K562 (cell line): ENCODE measurements around the gene MARK3. TPM values are rescaled to one million over a fixed set of nuclear protein-coding genes. Genes with fewer than 3 reads are reported as not detected.

Experiments
- ATAC-seq: fragments of 200-7000 bp; cut with Tn5 transposase; 3 replicates; pipeline ENCODE4 v1.9.1; 2020; ENCODE audit warnings: moderate library complexity
- BruUV-seq: library from RNA; stranded (reverse); fragments of 400-500 nt; replicated peaks from 2 replicates; lab custom pipeline; 2021; lab: Mats Ljungman, UMichigan
- CTCF ChIA-PET: fragments of 300-600 bp; formaldehyde crosslinking; extraction: SDS; loops from one replicate; lab custom pipeline; 2021; ENCODE audit warnings: low intra/inter-chr PET ratio; lab: Yijun Ruan, JAX
- POLR2A ChIA-PET: fragments of 300-600, 350-650 bp; sonication (Branson Sonifier 250); formaldehyde crosslinking; extraction: SDS; loops from one replicate; lab custom pipeline; 2021; ENCODE audit warnings: antibody characterized with exemption, inconsistent platforms; lab: Yijun Ruan, JAX
- DNase-seq, 4 experiments: peaks; one replicate each; pipeline versions ENCODE4 v3.0.0 to v3.0.0-alpha.2; 2011 to 2018; ENCODE audit warnings: low spot score in 3 of 4, mixed read lengths in 3 of 4; ENCODE audit errors: extremely low read depth in 1 of 4
- FAIRE-seq: peaks from 2 replicates; lab custom pipeline; 2011; peaks lifted over from hg19 to GRCh38; lab: Jason Lieb, UNC
- H2AFZ ChIP-seq: 2 replicates; pipeline ENCODE4 v1.6.0; 2011; ENCODE audit warnings: low read depth, low read length, control low read depth, inconsistent platforms
- H3K27ac ChIP-seq: fragments of 200-600 bp; 3 replicates; pipeline ENCODE4 v1.8.0; 2011; ENCODE audit warnings: low read depth, mild to moderate bottlenecking, control low read depth, inconsistent platforms, low read length, moderate library complexity, mixed read lengths; ENCODE audit errors: extremely low read depth
- H3K27me3 ChIP-seq, 2 experiments: fragments of 300-600 bp in 1 of 2; 2 replicates in 1 of 2; 3 replicates in 1 of 2; pipeline versions ENCODE4 v1.6.0 to v1.8.0; 2011; ENCODE audit warnings: inconsistent platforms in 2 of 2, low read length in 2 of 2, mild to moderate bottlenecking in 1 of 2, mixed read lengths in 1 of 2, moderate library complexity in 1 of 2; ENCODE audit not compliant: control insufficient read depth in 2 of 2, insufficient read depth in 2 of 2
- H3K36me3 ChIP-seq: fragments of 300-600 bp; 3 replicates; pipeline ENCODE4 v1.8.0; 2011; ENCODE audit warnings: mild to moderate bottlenecking, low read length, inconsistent platforms; ENCODE audit not compliant: control insufficient read depth, insufficient read depth
- H3K4me1 ChIP-seq, 2 experiments: fragments of 200-600 bp in 1 of 2; replicated peaks in 1 of 2; 2 replicates in 1 of 2; 3 replicates in 1 of 2; pipeline versions ENCODE4 v1.5.1 to v1.8.0; 2011; ENCODE audit warnings: inconsistent platforms in 2 of 2, low read length in 2 of 2, mild to moderate bottlenecking in 1 of 2, mixed read lengths in 1 of 2, moderate library complexity in 1 of 2; ENCODE audit not compliant: control insufficient read depth in 2 of 2, insufficient read depth in 2 of 2
- H3K4me2 ChIP-seq: 2 replicates; pipeline ENCODE4 v1.6.1; 2011; ENCODE audit warnings: low read length, control low read depth, inconsistent platforms, mixed read lengths; ENCODE audit not compliant: insufficient read depth
- H3K4me3 ChIP-seq: fragments of 200-600 bp; sonication (generic), shearing (Covaris generic); 2 replicates; pipeline ENCODE4 v1.5.1; 2016; ENCODE audit warnings: control low read depth, inconsistent platforms
- H3K79me2 ChIP-seq: fragments of 200-600 bp; 3 replicates; pipeline ENCODE4 v1.8.0; 2011; ENCODE audit warnings: low read length, inconsistent platforms; ENCODE audit not compliant: control insufficient read depth, insufficient read depth
- H3K9ac ChIP-seq, 2 experiments: 2 replicates each; pipeline versions ENCODE4 v1.6.0 to v1.6.1; 2011; ENCODE audit warnings: low read depth in 2 of 2, low read length in 2 of 2, control low read depth in 1 of 2, inconsistent platforms in 1 of 2, mild to moderate bottlenecking in 1 of 2, mixed read lengths in 1 of 2; ENCODE audit not compliant: insufficient read depth in 1 of 2
- H3K9me1 ChIP-seq: one replicate; pipeline ENCODE4 v1.6.0; 2011; ENCODE audit warnings: inconsistent platforms, mild to moderate bottlenecking, low read length, moderate library complexity; ENCODE audit not compliant: control insufficient read depth, insufficient read depth
- H3K9me3 ChIP-seq: replicated peaks from 2 replicates; pipeline ENCODE4 v1.5.1; 2011; ENCODE audit warnings: low read depth, low read length, inconsistent platforms; ENCODE audit not compliant: control insufficient read depth, insufficient read depth
- H4K20me1 ChIP-seq: replicated peaks from 2 replicates; pipeline ENCODE4 v1.6.1; 2011; ENCODE audit warnings: low read length, inconsistent platforms, mixed read lengths; ENCODE audit not compliant: control insufficient read depth, insufficient read depth
- HOXB6 ChIP-seq: fragments of 250-450 bp; sonication (Bioruptor Pico); IDR thresholded peaks from 2 replicates; pipeline ENCODE4 v1.5.1; 2022; ENCODE audit warnings: mild to moderate bottlenecking, borderline replicate concordance
- JUN ChIP-seq, 2 experiments: sonication (generic) in 1 of 2; formaldehyde crosslinking in 1 of 2; IDR thresholded peaks; 2 replicates each; pipeline versions ENCODE4 v1.6.1 to v1.8.0; 2012 to 2022; ENCODE audit warnings: borderline replicate concordance in 2 of 2, mild to moderate bottlenecking in 2 of 2, improper control_type of control experiment in 1 of 2, low read depth in 1 of 2, low read length in 1 of 2, missing genetic modification reagents in 1 of 2
- LARP7 ChIP-seq: fragments of 450-650 bp; IDR thresholded peaks from 2 replicates; pipeline ENCODE4 v1.6.1; 2016
- NFXL1 ChIP-seq: fragments of 450-650 bp; formaldehyde crosslinking; IDR thresholded peaks from 2 replicates; pipeline ENCODE4 v1.4.0; 2021; ENCODE audit warnings: mild to moderate bottlenecking
- POLR2AphosphoS2 ChIP-seq: IDR thresholded peaks from 2 replicates; pipeline ENCODE4 v1.6.1; 2012; ENCODE audit warnings: low read length, improper control_type of control experiment
- POLR3A ChIP-seq: IDR thresholded peaks from 2 replicates; pipeline ENCODE4 v1.6.1; 2011; ENCODE audit warnings: borderline replicate concordance, mild to moderate bottlenecking, moderate library complexity; ENCODE audit not compliant: insufficient read length, insufficient read depth; ENCODE audit errors: extremely low read depth
- PPARD ChIP-seq: fragments of 250-450 bp; sonication (Bioruptor Pico); IDR thresholded peaks from 2 replicates; pipeline ENCODE4 v1.8.0; 2022; ENCODE audit warnings: inconsistent platforms, mild to moderate bottlenecking, moderate library complexity
- SAFB ChIP-seq: fragments of 200-400 bp; formaldehyde crosslinking; IDR thresholded peaks from 2 replicates; pipeline ENCODE4 v1.6.1; 2017; ENCODE audit warnings: low read depth, low read length, borderline replicate concordance
- SMC3 ChIP-seq: conservative IDR thresholded peaks from 2 replicates; pipeline ENCODE4 v1.6.1; 2011; ENCODE audit warnings: low read depth, low read length, improper control_type of control experiment; ENCODE audit not compliant: insufficient read depth
- TAL1 ChIP-seq: fragments of 450-650 bp; IDR thresholded peaks from 2 replicates; pipeline ENCODE4 v1.6.1; 2016; ENCODE audit warnings: mild to moderate bottlenecking
- ZBTB8A ChIP-seq: fragments of 450-650 bp; IDR thresholded peaks from 2 replicates; pipeline ENCODE4 v1.6.1; 2018; ENCODE audit warnings: mild to moderate bottlenecking, moderate library complexity; ENCODE audit not compliant: partially characterized antibody
- ZNF644 ChIP-seq: fragments of 200-800 bp; sonication (Bioruptor generic); IDR thresholded peaks from 2 replicates; pipeline ENCODE4 v1.6.1; 2016; ENCODE audit warnings: low read depth, missing genetic modification characterization, missing compliant biosample characterization
- WGBS: fragments of 100-300 bp; shearing (Covaris generic); methylation state at CpG from one replicate; pipeline ENCODE4 v1.1.6; 2016; ENCODE audit warnings: low coverage, mixed read lengths; ENCODE audit not compliant: insufficient coverage; ENCODE audit errors: missing lambda C conversion rate; 5-methylcytosine and 5-hydroxymethylcytosine counted together
- in situ Hi-C: fragments of 300-500 bp; cut with MboI; formaldehyde crosslinking; loops from 4 replicates; pipeline ENCODE4 v1.15.0; 2018; ENCODE audit warnings: inconsistent platforms, mixed read lengths
- intact Hi-C: fragments of 100-400 bp; cut with micrococcal nuclease; formaldehyde crosslinking; loops from 2 replicates; pipeline ENCODE4 v1.14.2; 2022
- polyA plus RNA-seq, 8 experiments: library from polyadenylated mRNA; depleted of rRNA in 4 of 8; stranded (reverse) in 5 of 8; unstranded in 3 of 8; fragments of >200 nt; fragmentation: Nextera tagmentation in 2 of 8; fragmentation: Illumina TruSeq in 1 of 8; extraction: Ambion mirVana in 2 of 8; extraction: Trizol in 1 of 8; gene quantifications; 2 replicates each; pipeline versions ENCODE4 v1.2.1 to v1.2.3, GENCODE V29; 2011 to 2014; ENCODE audit warnings: inconsistent platforms in 1 of 8, missing spikeins in 1 of 8
- total RNA-seq, 7 experiments: library from RNA; depleted of rRNA in 6 of 7; stranded (reverse); fragments of >200 nt in 6 of 7; fragmentation: Illumina TruSeq in 2 of 7; extraction: Trizol in 2 of 7; gene quantifications; 2 replicates each; pipeline versions ENCODE4 v1.2.1 to v1.2.3, GENCODE V29; 2011 to 2021; ENCODE audit warnings: low replicate concordance in 1 of 7
- TF ChIP-seq, protein P1 (sequence below): fragments of 450-650 bp; formaldehyde crosslinking; IDR thresholded peaks from 2 replicates; pipeline ENCODE4 v1.4.0; 2020; ENCODE audit warnings: mild to moderate bottlenecking, moderate library complexity
- TF ChIP-seq, protein P2 (sequence below): fragments of 450-650 bp; IDR thresholded peaks from 2 replicates; pipeline ENCODE4 v1.6.1; 2016; ENCODE audit warnings: antibody characterized with exemption
- TF ChIP-seq, protein P3 (sequence below): fragments of 250-450 bp; sonication (Bioruptor Pico); IDR thresholded peaks from 2 replicates; pipeline ENCODE4 v1.6.1; 2021; ENCODE audit warnings: mild to moderate bottlenecking
- TF ChIP-seq, protein P4 (sequence below): fragments of 250-450 bp; sonication (Bioruptor Pico); IDR thresholded peaks from 2 replicates; pipeline ENCODE4 v1.4.0; 2020; ENCODE audit warnings: mild to moderate bottlenecking, moderate library complexity

The MARK3 gene
- total and polyA plus RNA-seq, 9 of the 15 experiments (the other 6 are each of a cell fraction or from before 2014, with no cell fraction given): 10.1 to 68.7 (median 56.3) TPM

DNA sequence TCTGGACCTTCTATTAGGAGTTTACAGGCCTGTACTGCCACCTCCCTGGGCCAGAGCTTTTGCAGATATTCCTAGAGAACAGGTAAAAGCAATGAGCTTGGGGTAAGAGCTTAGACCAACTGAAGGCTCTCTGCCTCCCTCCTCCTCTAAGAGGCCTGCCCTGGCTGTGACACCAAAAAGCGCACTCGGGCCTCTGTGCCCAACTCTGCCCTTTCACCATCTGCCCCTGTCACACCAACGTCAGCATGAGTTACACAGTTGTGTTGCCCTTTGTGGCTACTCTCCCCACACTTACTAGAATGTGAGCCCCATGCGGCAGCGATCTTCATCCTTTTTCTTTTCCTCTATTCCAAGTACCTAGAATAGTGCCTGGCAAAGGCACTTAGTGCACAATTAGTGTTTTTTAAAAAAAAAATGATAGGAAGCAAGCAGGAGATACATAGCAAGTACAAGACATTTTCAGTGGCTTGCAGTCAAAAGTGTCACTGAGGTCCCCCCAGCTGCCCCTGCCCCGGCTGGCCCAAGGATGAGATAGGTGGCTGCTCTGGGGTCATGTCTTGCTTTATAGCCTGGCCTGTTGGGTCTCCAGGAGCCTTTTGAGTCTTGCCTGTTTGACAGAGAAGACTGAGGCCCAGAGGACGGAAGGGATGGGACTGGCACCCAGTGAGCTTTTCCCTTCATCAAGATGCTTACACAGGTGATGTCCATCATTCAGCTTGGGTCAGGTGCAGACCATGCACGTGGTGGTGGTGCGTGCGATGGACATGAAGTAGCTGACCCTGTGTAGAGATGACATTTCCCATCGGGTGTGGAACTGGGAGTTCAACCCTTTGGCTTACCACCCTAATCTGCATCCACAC lies 124.9 kb downstream of the MARK3 start:
- Histone ChIP-seq H3K9me1 (no peaks in the 10 kb centered on the region), H3K27ac (no peak overlapping the region), H3K9me3 (no peaks in the 10 kb centered on the region), H3K36me3 (peaks cover 28% of the 10 kb centered on the region; the same call in 2 of the 3 replicates), H3K4me3 (no peak overlapping the region), H2AFZ (no peak overlapping the region), H4K20me1 (no peaks in the 10 kb centered on the region), H3K79me2 (no peaks in the 10 kb centered on the region), H3K27me3 (no peaks in the 10 kb centered on the region), H3K4me2 (no peak overlapping the region), H3K4me1 (peaks cover 0 to 14% of the 10 kb centered on the region in 2 experiments; a peak in 2 of 5 replicates), H3K9ac (no peak overlapping the region)
- FAIRE-seq (no peak), DNase-seq (no peak), ATAC-seq (no peak)
- TF ChIP-seq ZBTB8A: no peak
- TF ChIP-seq PPARD (CRISPR knock-in tag): no peak
- TF ChIP-seq TAL1: no peak
- TF ChIP-seq SMC3: no peak
- TF ChIP-seq HOXB6: no peak
- no peak for TF ChIP-seq POLR2AphosphoS2
- no peak for TF ChIP-seq NFXL1
- TF ChIP-seq JUN (IDR thresholded peaks at IDR 0.05; ENCODE audit: borderline replicate concordance, low read depth, low read length): no peak
- TF ChIP-seq JUN (CRISPR knock-in tag; IDR thresholded peaks at IDR 0.05; ENCODE audit: borderline replicate concordance): no peak
- TF ChIP-seq, protein P1, sequence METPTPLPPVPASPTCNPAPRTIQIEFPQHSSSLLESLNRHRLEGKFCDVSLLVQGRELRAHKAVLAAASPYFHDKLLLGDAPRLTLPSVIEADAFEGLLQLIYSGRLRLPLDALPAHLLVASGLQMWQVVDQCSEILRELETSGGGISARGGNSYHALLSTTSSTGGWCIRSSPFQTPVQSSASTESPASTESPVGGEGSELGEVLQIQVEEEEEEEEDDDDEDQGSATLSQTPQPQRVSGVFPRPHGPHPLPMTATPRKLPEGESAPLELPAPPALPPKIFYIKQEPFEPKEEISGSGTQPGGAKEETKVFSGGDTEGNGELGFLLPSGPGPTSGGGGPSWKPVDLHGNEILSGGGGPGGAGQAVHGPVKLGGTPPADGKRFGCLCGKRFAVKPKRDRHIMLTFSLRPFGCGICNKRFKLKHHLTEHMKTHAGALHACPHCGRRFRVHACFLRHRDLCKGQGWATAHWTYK: no peak
- TF ChIP-seq LARP7: no peak
- TF ChIP-seq ZNF644 (tag): no peak
- TF ChIP-seq, protein P2, sequence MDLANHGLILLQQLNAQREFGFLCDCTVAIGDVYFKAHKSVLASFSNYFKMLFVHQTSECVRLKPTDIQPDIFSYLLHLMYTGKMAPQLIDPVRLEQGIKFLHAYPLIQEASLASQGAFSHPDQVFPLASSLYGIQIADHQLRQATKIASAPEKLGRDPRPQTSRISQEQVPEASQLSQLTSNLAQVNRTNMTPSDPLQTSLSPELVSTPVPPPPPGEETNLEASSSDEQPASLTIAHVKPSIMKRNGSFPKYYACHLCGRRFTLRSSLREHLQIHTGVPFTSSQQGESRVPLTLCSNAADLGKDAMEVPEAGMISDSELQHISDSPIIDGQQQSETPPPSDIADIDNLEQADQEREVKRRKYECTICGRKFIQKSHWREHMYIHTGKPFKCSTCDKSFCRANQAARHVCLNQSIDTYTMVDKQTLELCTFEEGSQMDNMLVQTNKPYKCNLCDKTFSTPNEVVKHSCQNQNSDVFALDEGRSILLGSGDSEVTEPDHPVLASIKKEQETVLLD: no peak
- TF ChIP-seq, protein P3, sequence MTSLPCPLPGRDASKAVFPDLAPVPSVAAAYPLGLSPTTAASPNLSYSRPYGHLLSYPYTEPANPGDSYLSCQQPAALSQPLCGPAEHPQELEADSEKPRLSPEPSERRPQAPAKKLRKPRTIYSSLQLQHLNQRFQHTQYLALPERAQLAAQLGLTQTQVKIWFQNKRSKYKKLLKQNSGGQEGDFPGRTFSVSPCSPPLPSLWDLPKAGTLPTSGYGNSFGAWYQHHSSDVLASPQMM (CRISPR knock-in tag): no peak
- TF ChIP-seq, protein P4, sequence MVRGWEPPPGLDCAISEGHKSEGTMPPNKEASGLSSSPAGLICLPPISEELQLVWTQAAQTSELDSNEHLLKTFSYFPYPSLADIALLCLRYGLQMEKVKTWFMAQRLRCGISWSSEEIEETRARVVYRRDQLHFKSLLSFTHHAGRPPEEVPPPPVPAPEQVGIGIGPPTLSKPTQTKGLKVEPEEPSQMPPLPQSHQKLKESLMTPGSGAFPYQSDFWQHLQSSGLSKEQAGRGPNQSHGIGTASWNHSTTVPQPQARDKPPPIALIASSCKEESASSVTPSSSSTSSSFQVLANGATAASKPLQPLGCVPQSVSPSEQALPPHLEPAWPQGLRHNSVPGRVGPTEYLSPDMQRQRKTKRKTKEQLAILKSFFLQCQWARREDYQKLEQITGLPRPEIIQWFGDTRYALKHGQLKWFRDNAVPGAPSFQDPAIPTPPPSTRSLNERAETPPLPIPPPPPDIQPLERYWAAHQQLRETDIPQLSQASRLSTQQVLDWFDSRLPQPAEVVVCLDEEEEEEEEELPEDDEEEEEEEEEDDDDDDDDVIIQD (CRISPR knock-in tag): no peak
- no peak for TF ChIP-seq POLR3A
- TF ChIP-seq SAFB: no peak
- BruUV-seq: no TSS peak
- POLR2A ChIA-PET: interaction anchor here (0.6 to 2.8 kb wide), 4 partner anchors 9 to 91 kb away, joined by 3 to 12 read pairs (median 4); partner anchors contain the start of gene CKB
- intact Hi-C loops: no loop called here
- CTCF ChIA-PET: no interaction called here
- 86% methylated on average over 8 of the region's 11 CpGs for WGBS
- in situ Hi-C loops: no loop called here
